ENCODE measurements around the gene AWAT2.

DNA sequence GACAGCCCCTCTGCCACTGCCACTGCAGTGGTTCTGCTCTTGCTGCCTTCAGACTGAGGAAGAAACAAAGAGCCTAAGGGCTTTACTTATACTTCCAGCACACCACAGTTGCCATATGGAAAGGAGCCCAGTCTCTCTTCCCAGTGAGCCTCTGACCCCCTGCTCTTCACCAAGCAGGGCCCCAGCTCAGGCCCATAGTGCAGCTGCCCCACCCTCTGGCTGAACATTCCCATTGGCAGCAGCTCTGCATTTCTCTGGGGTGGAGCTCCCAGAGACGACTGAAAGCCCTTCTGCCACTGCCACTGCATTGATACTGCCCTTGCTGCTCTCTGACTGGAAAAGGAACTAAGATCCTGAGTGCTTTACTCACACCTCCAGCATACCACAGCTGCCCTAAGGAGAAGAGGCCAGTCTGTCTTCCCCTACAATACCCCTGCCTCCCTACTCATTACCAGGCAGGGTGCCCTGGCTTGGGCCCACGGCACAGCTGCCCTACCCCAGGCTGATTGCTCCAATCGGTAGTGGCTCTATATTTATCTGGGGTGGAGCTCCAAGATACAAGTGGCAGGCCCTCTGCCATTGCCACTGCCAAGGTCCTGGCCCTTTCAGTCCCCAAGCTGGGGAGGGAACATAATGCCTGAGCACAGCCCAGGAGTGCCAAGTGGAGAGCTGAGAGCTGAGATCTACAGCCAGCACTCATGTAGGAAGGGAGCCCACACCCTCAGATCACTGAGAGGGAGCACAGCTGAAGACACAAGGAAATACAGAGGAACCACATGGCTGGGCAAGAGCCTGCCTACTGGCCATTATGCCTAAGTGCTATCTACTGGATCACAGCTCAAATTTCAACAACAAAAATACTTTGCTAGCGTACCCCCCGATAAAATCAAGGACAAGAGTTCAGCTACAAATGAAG lies 36.0 kb downstream of the AWAT2 start:
- no peak for TF ChIP-seq CTCF (IDR thresholded peaks at IDR 0.05; ENCODE audit: poor library complexity)
- no peak for TF ChIP-seq EZH2 (IDR thresholded peaks at IDR 0.05; ENCODE audit: borderline replicate concordance)
- TF ChIP-seq EZH2phosphoT487 (IDR thresholded peaks at IDR 0.05; ENCODE audit: low read depth, severe bottlenecking, unreplicated experiment): no peak
